GM12891 (cell line): ENCODE measurements around the gene GPX3.

Source experiments
- PAX5 ChIP-seq: IDR thresholded peaks from 2 replicates; pipeline ENCODE4 v1.6.1; 2011; ENCODE audit warnings: low read length, moderate library complexity, mild to moderate bottlenecking; ENCODE audit not compliant: insufficient read depth, severe bottlenecking
- POLR2A ChIP-seq: IDR thresholded peaks from 2 replicates; pipeline ENCODE4 v1.6.1; 2011; ENCODE audit warnings: low read depth, low read length, control low read depth
- POLR2AphosphoS5 ChIP-seq: IDR thresholded peaks from 2 replicates; pipeline ENCODE4 v1.6.1; 2011; ENCODE audit warnings: low read depth, low read length, control low read depth
- POU2F2 ChIP-seq: IDR thresholded peaks from 2 replicates; pipeline ENCODE4 v1.6.1; 2011; ENCODE audit warnings: low read depth, mild to moderate bottlenecking, control low read depth, low read length, moderate library complexity
- SPI1 ChIP-seq: IDR thresholded peaks from 2 replicates; pipeline ENCODE4 v1.6.1; 2011; ENCODE audit warnings: low read depth, low read length, control low read depth
- TAF1 ChIP-seq: IDR thresholded peaks from 2 replicates; pipeline ENCODE4 v1.6.1; 2011; ENCODE audit warnings: low read depth, low read length, control low read depth

- TF ChIP-seq POLR2A: no peak
- no peak for TF ChIP-seq POLR2AphosphoS5
- TF ChIP-seq SPI1: no peak
- no peak for TF ChIP-seq PAX5
- no peak for TF ChIP-seq TAF1
- no peak for TF ChIP-seq POU2F2
Measured at GRCh38 chr5:151074557-151074956, 54.2 kb downstream of the GPX3 start.
